Measurements from ENCODE around the gene TXLNG.

DNA sequence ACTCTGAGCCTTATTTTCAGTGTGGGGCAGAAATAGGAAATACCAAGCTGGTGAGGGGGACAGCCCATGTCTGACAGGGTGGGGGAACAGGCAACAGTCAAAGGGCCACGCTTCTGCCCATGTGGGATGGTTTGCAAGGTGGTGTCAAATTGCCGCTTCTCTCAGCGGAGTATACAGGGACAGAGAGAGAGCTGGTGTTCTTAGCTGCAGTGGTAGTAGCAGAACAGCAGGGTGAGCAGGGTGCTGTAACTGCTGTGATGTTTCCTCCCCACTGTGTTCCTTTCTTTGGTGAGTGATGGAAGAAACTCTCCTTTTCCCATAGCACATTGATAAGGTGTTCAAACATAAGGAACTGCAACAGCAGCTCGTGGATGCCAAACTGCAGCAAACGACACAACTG lies 46.0 kb downstream of the TXLNG start:
- TF ChIP-seq ZNF157 (tag by site-specific recombination; IDR thresholded peaks at IDR 0.05) = no peak
- TF ChIP-seq OSR2 (tag by site-specific recombination; IDR thresholded peaks at IDR 0.05) = no peak
- TF ChIP-seq, protein P1, sequence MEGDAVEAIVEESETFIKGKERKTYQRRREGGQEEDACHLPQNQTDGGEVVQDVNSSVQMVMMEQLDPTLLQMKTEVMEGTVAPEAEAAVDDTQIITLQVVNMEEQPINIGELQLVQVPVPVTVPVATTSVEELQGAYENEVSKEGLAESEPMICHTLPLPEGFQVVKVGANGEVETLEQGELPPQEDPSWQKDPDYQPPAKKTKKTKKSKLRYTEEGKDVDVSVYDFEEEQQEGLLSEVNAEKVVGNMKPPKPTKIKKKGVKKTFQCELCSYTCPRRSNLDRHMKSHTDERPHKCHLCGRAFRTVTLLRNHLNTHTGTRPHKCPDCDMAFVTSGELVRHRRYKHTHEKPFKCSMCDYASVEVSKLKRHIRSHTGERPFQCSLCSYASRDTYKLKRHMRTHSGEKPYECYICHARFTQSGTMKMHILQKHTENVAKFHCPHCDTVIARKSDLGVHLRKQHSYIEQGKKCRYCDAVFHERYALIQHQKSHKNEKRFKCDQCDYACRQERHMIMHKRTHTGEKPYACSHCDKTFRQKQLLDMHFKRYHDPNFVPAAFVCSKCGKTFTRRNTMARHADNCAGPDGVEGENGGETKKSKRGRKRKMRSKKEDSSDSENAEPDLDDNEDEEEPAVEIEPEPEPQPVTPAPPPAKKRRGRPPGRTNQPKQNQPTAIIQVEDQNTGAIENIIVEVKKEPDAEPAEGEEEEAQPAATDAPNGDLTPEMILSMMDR (tag by site-specific recombination; IDR thresholded peaks at IDR 0.05) = no peak
- TF ChIP-seq YY1 (tag by site-specific recombination; IDR thresholded peaks at IDR 0.05) = no peak
- TF ChIP-seq ZNF558 (tag by site-specific recombination; IDR thresholded peaks at IDR 0.05) = no peak
- TF ChIP-seq, protein P2, sequence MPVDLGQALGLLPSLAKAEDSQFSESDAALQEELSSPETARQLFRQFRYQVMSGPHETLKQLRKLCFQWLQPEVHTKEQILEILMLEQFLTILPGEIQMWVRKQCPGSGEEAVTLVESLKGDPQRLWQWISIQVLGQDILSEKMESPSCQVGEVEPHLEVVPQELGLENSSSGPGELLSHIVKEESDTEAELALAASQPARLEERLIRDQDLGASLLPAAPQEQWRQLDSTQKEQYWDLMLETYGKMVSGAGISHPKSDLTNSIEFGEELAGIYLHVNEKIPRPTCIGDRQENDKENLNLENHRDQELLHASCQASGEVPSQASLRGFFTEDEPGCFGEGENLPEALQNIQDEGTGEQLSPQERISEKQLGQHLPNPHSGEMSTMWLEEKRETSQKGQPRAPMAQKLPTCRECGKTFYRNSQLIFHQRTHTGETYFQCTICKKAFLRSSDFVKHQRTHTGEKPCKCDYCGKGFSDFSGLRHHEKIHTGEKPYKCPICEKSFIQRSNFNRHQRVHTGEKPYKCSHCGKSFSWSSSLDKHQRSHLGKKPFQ (tag by site-specific recombination; IDR thresholded peaks at IDR 0.05) = no peak
